ENCODE measurements around the gene TNFRSF17. TPM values are rescaled to one million over a fixed set of nuclear protein-coding genes. Genes with fewer than 3 reads are reported as not detected.
"Not testable (repeated sequence)": the region's sequence is repeated elsewhere in the genome, so short reads cannot be mapped to it uniquely, and the experiment has no call there.

Gene TNFRSF17
- total RNA-seq, 1 donor from 2014 or later: not detected

DNA sequence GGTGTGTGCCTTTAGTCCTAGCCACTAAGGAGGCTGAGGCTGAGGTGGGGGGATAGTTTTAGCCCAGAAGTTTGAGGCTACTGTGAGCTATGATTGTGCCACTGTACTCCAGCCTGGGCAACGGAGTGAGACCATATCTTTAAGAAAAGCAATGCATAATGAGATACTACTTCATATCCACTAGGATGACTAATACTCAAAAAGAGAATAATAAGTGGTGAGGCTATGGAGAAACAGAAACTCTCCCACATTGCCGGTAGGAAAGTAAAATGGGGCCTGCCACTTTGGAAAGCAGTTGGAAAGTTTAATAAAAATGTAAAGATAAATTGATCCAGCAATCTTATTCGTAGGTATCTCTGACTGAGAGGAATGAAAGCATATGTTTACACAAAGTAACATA lies 18.6 kb upstream of the TNFRSF17 start:
- H3K4me3 Mint-ChIP-seq (ENCODE audit: unreplicated experiment): no peak overlapping the region
- H3K27me3 Mint-ChIP-seq (ENCODE audit: unreplicated experiment): no peaks in the 10 kb centered on the region
- H3K9me3 Mint-ChIP-seq (ENCODE audit: unreplicated experiment): no peaks in the 10 kb centered on the region
- TF ChIP-seq, protein P1, sequence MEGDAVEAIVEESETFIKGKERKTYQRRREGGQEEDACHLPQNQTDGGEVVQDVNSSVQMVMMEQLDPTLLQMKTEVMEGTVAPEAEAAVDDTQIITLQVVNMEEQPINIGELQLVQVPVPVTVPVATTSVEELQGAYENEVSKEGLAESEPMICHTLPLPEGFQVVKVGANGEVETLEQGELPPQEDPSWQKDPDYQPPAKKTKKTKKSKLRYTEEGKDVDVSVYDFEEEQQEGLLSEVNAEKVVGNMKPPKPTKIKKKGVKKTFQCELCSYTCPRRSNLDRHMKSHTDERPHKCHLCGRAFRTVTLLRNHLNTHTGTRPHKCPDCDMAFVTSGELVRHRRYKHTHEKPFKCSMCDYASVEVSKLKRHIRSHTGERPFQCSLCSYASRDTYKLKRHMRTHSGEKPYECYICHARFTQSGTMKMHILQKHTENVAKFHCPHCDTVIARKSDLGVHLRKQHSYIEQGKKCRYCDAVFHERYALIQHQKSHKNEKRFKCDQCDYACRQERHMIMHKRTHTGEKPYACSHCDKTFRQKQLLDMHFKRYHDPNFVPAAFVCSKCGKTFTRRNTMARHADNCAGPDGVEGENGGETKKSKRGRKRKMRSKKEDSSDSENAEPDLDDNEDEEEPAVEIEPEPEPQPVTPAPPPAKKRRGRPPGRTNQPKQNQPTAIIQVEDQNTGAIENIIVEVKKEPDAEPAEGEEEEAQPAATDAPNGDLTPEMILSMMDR (IDR thresholded peaks at IDR 0.05): no peak
- DNase-seq (ENCODE audit: extremely low spot score, unreplicated experiment): no peak
- no peaks in the 10 kb centered on the region for H3K36me3 Mint-ChIP-seq (ENCODE audit: unreplicated experiment)
- H3K27ac Mint-ChIP-seq (ENCODE audit: unreplicated experiment): no peak overlapping the region
- peaks cover 5% of the 10 kb centered on the region for H3K4me1 Mint-ChIP-seq (ENCODE audit: unreplicated experiment)

DNA sequence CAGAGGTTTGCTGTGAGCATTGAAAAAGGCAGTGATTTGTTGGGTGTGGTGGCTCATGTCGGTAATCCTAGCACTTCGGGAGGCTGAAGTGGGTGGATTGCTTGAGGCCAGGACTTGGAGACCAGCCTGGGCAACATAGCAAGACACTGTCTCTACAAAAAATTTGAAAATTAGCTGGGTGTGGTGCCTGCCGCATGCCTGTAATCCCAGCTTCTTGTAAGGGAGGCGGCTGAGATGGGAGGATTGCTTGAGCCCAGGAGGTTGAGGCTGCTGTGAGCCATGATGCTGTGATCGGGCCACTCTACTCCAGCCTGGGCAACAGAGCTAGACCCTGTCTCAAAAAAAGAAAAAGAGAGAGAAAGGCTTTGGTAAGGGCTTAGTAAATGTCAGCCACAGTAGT lies 16.2 kb upstream of the TNFRSF17 start:
- DNase-seq (ENCODE audit: extremely low spot score, unreplicated experiment): no peak
- H3K4me1 Mint-ChIP-seq (ENCODE audit: unreplicated experiment): peaks cover 9% of the 10 kb centered on the region
- H3K9me3 Mint-ChIP-seq (ENCODE audit: unreplicated experiment): no peaks in the 10 kb centered on the region
- no peaks in the 10 kb centered on the region for H3K36me3 Mint-ChIP-seq (ENCODE audit: unreplicated experiment)
- H3K27ac Mint-ChIP-seq (ENCODE audit: unreplicated experiment): no peak overlapping the region
- no peaks in the 10 kb centered on the region for H3K27me3 Mint-ChIP-seq (ENCODE audit: unreplicated experiment)
- TF ChIP-seq, protein P1 (IDR thresholded peaks at IDR 0.05): no peak
- no peak overlapping the region for H3K4me3 Mint-ChIP-seq (ENCODE audit: unreplicated experiment)

DNA sequence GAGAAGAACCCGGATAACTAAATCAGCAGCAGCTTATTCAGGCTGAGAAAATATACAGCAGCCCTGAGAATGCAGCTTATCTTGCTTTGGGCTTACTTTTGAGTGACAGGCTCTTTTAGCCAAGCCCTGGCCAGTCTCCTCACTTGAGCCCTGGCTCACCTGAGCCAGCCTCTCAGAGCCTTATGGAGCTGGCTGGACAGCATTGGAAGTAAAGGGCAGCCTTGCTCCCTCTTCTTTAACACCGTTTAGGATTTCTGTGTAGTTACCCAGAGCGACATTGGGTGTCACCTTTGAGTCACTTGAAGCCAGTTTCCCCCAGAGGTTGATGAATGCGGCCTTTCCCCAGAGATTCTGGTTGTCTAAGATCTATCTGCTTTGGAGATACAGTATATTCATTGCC lies 15.5 kb upstream of the TNFRSF17 start:
- H3K27ac Mint-ChIP-seq (ENCODE audit: unreplicated experiment): no peak overlapping the region
- peaks cover 9% of the 10 kb centered on the region for H3K4me1 Mint-ChIP-seq (ENCODE audit: unreplicated experiment)
- H3K9me3 Mint-ChIP-seq (ENCODE audit: unreplicated experiment): no peaks in the 10 kb centered on the region
- H3K36me3 Mint-ChIP-seq (ENCODE audit: unreplicated experiment): no peaks in the 10 kb centered on the region
- no peak overlapping the region for H3K4me3 Mint-ChIP-seq (ENCODE audit: unreplicated experiment)
- TF ChIP-seq, protein P1 (IDR thresholded peaks at IDR 0.05): peak; percentile 58
- DNase-seq (ENCODE audit: extremely low spot score, unreplicated experiment): no peak
- H3K27me3 Mint-ChIP-seq (ENCODE audit: unreplicated experiment): no peaks in the 10 kb centered on the region

DNA sequence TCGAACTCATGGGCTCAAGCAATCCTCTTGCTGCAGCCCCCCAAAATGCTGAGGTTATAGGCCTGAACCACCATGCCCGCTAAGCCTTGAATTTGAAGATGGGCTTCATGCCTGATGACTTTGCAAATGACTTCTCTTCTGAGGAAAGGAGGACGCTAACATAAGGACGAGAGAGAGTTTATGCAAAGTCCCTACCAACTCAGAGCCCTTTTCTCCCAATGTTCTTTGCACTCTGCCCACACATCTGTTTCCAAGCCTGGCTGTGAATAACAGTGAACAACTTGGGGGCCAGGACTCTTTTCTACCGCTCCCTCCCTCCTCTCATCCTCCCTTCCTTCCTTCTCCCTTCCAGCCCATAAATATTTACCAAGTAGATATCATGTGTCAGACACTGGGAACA lies 14.6 kb upstream of the TNFRSF17 start:
- no peak for DNase-seq (ENCODE audit: extremely low spot score, unreplicated experiment)
- Mint-ChIP-seq H3K9me3 (ENCODE audit: unreplicated experiment) (no peaks in the 10 kb centered on the region), H3K27me3 (ENCODE audit: unreplicated experiment) (no peaks in the 10 kb centered on the region), H3K27ac (ENCODE audit: unreplicated experiment) (no peak overlapping the region), H3K36me3 (ENCODE audit: unreplicated experiment) (no peaks in the 10 kb centered on the region), H3K4me1 (ENCODE audit: unreplicated experiment) (peaks cover 11% of the 10 kb centered on the region), H3K4me3 (ENCODE audit: unreplicated experiment) (no peak overlapping the region)
- TF ChIP-seq, protein P1 (IDR thresholded peaks at IDR 0.05): no peak

DNA sequence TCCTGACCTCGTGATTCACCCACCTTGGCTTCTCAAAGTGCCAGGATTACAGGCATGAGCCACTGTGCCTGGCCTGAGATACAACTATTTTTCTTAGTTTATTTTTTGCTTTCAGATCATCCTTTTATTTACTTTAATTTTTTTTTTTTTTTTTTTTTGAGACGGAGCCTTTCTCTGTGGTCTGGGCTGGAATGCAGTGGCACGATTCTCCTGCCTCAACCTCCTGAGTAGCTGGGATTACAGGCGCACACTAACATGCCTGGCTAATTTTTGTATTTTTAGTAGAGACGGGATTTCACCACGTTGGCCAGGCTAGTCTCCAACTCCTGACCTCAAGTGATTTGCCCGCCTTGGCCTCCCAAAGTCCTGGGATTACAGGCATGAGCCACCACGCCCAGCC lies 11.4 kb upstream of the TNFRSF17 start:
- H3K27me3 Mint-ChIP-seq (ENCODE audit: unreplicated experiment); H3K9me3 Mint-ChIP-seq (ENCODE audit: unreplicated experiment); DNase-seq (ENCODE audit: extremely low spot score, unreplicated experiment); H3K27ac Mint-ChIP-seq (ENCODE audit: unreplicated experiment); H3K4me3 Mint-ChIP-seq (ENCODE audit: unreplicated experiment); H3K36me3 Mint-ChIP-seq (ENCODE audit: unreplicated experiment): not testable (repeated sequence)
- peaks cover 28% of the 10 kb centered on the region for H3K4me1 Mint-ChIP-seq (ENCODE audit: unreplicated experiment)

DNA sequence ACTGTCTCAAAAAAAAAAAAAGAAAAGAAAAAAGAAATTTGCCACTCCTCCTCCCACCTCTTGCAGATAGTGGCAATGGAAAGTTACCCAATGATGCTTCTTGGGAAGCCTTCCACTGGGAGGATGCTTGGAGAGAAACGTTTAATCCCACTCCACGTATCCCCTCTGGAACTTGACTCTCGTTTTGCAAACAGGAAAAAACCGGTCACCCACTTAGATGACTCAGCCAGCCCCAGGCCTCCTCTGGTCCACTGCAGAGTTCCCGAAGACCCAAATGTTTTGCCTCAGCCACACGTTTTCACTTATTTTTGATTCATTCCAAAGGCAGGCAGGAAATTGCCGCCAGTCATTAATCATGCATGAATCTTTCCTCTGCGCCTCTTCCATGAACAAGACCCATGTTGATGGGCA lies 9.3 kb upstream of the TNFRSF17 start:
- Mint-ChIP-seq H3K9me3 (ENCODE audit: unreplicated experiment) (no peaks in the 10 kb centered on the region), H3K36me3 (ENCODE audit: unreplicated experiment) (peaks cover 2% of the 10 kb centered on the region), H3K27ac (ENCODE audit: unreplicated experiment) (peak overlapping the region; percentile 89), H3K4me1 (ENCODE audit: unreplicated experiment) (peaks cover 25% of the 10 kb centered on the region), H3K27me3 (ENCODE audit: unreplicated experiment) (no peaks in the 10 kb centered on the region), H3K4me3 (ENCODE audit: unreplicated experiment) (peak overlapping the region; percentile 0)
- no peak for DNase-seq (ENCODE audit: extremely low spot score, unreplicated experiment)
- TF ChIP-seq, protein P1 (IDR thresholded peaks at IDR 0.05): no peak

Measured in osteocyte (in vitro differentiated cells).